Measurements from ENCODE around the gene PHPT1. TPM values are rescaled to one million over a fixed set of nuclear protein-coding genes. Genes with fewer than 3 reads are reported as not detected.
"Not testable (repeated sequence)": the region's sequence is repeated elsewhere in the genome, so short reads cannot be mapped to it uniquely, and the experiment has no call there.

PHPT1 gene
- total RNA-seq, 2 donors from 2014 or later: 71.5 to 108 TPM

DNA sequence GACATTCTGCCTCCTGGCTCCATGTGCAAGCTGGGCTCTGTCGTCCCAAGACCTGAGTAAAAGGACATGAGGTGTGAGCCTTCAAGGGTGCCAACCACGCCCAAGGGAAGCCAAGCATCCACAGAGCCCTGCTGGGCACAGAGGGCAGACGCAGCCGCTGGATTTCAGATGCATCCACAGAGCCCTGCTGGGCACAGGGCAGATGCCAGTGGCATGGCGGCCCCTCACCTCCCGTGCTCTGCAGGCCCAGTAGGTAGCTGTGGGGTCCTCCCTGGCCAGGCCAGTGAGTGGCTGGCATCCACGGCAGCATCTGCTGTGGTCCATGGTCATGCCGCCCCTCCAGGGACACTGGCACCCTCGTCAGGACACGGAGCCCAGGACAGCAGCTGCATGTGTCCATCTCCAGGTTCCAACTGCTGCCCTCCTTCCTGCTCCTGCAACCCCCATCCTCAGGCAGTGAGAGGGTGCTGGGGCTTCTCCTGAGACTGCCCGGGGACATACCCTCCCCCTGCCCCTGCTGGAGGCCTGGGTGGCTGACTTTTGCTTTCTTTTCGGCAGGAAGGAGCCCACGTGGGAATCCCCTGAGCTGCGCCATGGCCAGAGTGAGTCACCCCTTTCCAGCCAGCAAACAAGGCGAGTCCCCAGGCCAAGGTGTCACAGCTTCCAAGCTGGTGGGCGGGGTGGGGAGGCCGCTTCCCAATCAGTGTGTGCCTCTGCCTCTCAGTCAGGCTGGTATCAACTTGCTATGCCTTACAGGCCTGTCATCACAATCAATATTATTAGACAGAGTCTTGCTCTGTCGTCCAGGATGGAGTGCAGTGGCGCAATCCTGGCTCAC, 33.1 kb downstream of the PHPT1 start:
- Mint-ChIP-seq H3K4me3 (peak overlapping the region; percentile 78), H3K27me3 (no peaks in the 10 kb centered on the region), H3K9me3 (no peaks in the 10 kb centered on the region), H3K27ac (peak overlapping the region; percentile 87 to 97), H3K36me3 (no peaks in the 10 kb centered on the region), H3K4me1 (ENCODE audit: low read depth in 2 of 2) (peaks cover 19 to 35% of the 10 kb centered on the region in 2 donors)
- peak; percentile 68 to 80 for ATAC-seq
- DNase-seq (ENCODE audit: low spot score): peak; percentile 95

DNA sequence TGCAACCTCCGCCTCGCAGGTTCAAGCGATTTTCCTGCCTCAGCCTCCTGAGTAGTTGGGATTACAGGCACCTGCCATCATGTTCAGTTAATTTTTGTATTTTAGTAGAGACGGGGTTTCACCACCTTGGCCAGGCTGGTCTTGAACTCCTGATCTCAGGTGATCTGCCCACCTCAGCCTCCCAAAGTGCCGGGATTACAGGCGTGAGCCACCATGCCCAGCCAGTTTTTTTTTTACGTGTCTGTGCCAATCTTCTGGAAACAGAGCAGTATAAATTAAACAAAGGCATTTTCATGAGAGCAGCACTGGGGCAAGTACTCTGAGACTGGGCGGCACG, 33.7 kb downstream of the PHPT1 start:
- peaks cover 20 to 38% of the 10 kb centered on the region in 2 donors for H3K4me1 Mint-ChIP-seq (ENCODE audit: low read depth in 2 of 2)
- H3K9me3 Mint-ChIP-seq; H3K27me3 Mint-ChIP-seq; ATAC-seq; H3K36me3 Mint-ChIP-seq; DNase-seq (ENCODE audit: low spot score): not testable (repeated sequence)
- peak overlapping the region; percentile 87 to 97 for H3K27ac Mint-ChIP-seq
- H3K4me3 Mint-ChIP-seq: peak overlapping the region; percentile 78

DNA sequence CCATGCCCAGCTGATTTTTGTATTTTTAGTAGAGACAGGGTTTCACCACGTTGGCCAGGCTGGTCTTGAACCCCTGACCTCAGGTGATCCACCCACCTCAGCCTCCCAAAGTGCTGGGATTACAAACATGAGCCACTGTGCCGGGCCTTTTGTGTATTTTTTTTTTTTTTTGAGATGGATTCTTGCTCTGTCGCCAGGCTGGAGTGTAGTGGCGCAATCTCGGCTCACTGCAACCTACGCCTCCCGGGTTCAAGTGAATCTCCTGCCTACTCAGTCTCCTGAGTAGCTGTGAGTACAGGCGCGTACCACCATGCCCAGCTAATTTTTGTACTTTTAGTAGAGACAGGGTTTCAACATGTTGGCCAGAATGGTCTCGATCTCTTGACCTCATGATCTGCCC, 34.5 kb downstream of the PHPT1 start:
- not testable (repeated sequence) for DNase-seq (ENCODE audit: low spot score); H3K9me3 Mint-ChIP-seq; H3K36me3 Mint-ChIP-seq; H3K27me3 Mint-ChIP-seq; ATAC-seq
- Mint-ChIP-seq H3K4me1 (ENCODE audit: low read depth in 2 of 2) (peaks cover 20 to 41% of the 10 kb centered on the region in 2 donors), H3K27ac (peak overlapping the region in 1 of 2 donors; percentile 97), H3K4me3 (peak overlapping the region; percentile 78)

DNA sequence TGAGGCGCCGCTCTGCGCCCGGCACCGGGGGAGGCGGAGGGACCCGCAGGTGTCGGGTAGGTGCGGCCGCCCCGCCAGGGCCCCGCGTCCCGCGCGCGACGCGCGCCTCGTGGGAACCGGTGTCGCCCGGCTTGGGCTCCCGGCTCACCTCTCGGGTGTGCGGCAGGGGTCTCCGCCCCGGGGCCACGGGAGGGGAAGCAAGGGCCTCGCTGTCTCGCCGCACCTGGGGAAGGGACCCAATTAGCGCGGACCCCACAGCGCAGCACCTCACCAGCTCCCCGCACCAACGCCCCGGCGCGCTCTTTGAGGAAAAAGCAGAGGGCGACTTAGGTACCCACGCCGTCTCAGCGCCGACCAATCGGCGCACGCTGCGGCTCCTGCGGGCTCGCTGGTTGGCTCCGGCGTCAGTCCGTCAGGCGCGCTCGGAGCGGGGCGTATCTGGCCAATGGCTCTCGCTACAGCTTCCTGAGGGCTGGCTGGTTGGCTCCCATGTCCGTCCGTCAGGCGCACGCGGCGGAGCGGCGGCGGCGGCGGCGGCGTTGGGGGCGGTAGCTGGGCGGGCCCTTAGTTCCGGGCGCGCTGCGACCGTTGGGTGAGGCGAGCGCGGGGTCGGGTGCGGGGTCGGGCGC, 36.9 kb downstream of the PHPT1 start, which contains the start of gene TRAF2:
Gene TRAF2 (plus strand): TSS at position 567 of the 629 bp plus-strand sequence. CDS start 12,225 bp downstream, outside the sequence.
- Mint-ChIP-seq H3K4me1 (ENCODE audit: low read depth in 2 of 2) (peaks cover 15 to 33% of the 10 kb centered on the region in 2 donors), H3K36me3 (no peaks in the 10 kb centered on the region), H3K4me3 (peak within 1 kb of the TSS; percentile 96), H3K27ac (peak within 1 kb of the TSS; percentile 84 to 85), H3K9me3 (no peaks in the 10 kb centered on the region), H3K27me3 (no peaks in the 10 kb centered on the region)
- peak; percentile 90 for ATAC-seq
- DNase-seq (ENCODE audit: low spot score): peak; percentile 99

DNA sequence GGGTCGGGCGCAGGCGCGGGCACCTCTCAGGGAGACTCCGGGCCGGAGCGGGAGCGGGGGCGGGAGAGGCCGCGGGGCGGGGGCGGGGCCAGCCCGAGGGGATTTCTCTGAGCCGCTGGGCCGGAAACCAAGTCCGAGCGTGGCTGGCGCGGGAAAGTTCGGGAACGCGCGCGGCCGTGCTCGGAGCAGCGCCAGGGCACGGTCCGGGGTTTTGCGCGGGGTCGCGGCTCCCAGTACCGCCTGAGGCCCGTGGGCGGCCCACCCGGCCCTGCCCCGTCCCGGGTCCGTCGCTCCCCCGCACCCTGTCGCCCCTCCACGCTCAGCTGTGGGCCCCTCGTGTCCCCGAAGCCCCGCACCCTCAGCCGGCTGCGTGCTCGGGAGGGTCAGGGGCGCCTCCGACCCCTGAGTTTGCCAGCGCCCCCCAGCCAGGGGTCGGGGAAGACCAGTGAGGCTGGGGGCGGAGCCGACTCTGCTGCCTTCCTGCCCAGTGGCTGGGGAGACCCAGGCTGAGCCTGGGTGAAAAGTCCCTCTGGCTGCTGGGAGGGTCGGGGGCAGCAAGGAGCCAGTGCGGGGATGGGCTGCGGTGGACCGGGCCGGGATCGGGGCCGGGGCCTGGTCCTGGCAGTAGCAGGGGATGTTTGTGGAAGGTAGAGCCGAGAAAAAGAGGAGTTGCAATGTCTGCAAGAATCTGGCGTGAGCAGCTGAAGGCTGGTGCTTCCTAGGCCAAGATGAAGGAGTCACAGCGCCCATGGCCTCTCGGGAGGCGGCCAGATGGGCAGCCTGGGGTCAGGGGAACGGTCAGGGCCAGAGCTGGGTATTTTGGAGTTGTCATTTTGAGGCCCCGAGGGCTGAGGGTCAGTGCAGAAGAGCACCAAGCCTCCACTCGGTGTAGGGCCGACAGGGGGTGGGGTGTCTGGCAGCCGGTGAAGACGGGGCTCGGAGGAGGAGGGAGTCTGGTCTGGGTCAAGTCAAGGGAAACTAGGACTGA, 37.7 kb downstream of the PHPT1 start:
- H3K9me3 Mint-ChIP-seq: no peaks in the 10 kb centered on the region
- DNase-seq (ENCODE audit: low spot score) (peak; percentile 75), ATAC-seq (peak in 1 of 2 donors; percentile 18)
- peaks cover 6 to 25% of the 10 kb centered on the region in 2 donors for H3K4me1 Mint-ChIP-seq (ENCODE audit: low read depth in 2 of 2)
- peak overlapping the region; percentile 96 for H3K4me3 Mint-ChIP-seq
- no peaks in the 10 kb centered on the region for H3K27me3 Mint-ChIP-seq
- peak overlapping the region; percentile 84 to 85 for H3K27ac Mint-ChIP-seq
- H3K36me3 Mint-ChIP-seq: no peaks in the 10 kb centered on the region

DNA sequence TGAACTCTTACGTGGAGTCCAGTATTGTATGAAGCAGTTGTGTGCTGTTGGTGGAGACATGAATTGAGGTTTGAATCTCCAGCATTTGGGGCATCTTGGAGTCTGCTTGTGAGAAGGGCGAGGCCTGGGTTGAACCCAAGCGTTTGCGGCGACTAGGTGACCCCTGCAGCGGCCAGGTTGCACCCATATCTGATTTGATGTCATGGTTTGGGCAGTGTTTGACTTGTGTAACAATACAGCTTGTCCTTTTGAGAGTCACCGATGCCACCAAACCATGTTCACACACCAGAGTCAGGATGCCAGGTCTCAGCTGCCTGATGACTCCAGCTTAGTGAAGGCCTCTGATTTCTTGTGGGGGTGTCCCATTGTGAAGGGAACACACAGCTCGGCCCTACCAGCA, 39.2 kb downstream of the PHPT1 start:
- H3K36me3 Mint-ChIP-seq: no peaks in the 10 kb centered on the region
- no peaks in the 10 kb centered on the region for H3K9me3 Mint-ChIP-seq
- H3K27me3 Mint-ChIP-seq: no peaks in the 10 kb centered on the region
- ATAC-seq (no peak), DNase-seq (ENCODE audit: low spot score) (no peak)
- peaks cover 5 to 15% of the 10 kb centered on the region in 2 donors for H3K4me1 Mint-ChIP-seq (ENCODE audit: low read depth in 2 of 2)
- H3K27ac Mint-ChIP-seq: peak overlapping the region in 1 of 2 donors; percentile 25
- no peak overlapping the region for H3K4me3 Mint-ChIP-seq

DNA sequence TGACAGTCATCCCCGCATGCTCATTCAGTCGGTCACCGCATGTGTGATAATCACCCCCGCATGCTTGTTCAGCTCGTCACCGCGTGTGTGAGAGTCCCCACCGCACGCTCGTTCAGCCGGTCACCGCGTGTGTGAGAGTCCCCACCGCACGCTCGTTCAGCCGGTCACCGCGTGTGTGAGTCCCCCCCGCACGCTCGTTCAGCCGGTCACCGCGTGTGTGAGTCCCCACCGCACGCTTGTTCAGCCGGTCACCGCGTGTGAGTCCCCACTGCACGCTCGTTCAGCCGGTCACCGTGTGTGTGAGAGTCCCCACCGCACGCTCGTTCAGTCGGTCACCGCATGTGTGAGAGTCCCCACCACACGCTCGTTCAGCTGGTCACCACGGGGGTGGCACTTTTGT, 40.6 kb downstream of the PHPT1 start:
- H3K27ac Mint-ChIP-seq: no peak overlapping the region
- ATAC-seq: no peak

DNA sequence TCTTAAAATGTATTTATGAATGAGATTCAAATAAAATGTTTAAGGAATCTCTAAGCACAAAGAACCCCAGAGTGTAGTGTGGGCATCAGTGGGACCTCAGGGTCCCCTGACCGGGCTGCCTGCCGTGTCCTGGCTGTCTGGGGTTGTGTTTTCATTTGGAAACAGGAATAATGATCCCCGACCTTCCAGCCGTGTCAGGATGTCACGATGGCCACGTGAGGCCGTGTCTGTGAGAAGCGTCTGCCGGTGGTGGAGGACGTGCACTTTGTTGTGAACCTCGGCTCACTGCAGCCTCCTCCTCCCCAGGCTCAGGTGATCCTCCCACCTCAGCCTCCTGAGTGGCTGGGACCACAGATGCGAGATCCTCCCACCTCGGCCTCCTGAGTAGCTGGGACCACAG, 41.5 kb downstream of the PHPT1 start:
- DNase-seq (ENCODE audit: low spot score): no peak
- Mint-ChIP-seq H3K27me3 (no peaks in the 10 kb centered on the region), H3K9me3 (no peaks in the 10 kb centered on the region), H3K4me1 (ENCODE audit: low read depth in 2 of 2) (peaks cover 15 to 22% of the 10 kb centered on the region in 2 donors), H3K27ac (no peak overlapping the region), H3K4me3 (no peak overlapping the region), H3K36me3 (peaks cover 5% of the 10 kb centered on the region)
- no peak for ATAC-seq

More for the DNA sequence above, 40.6 kb downstream of the PHPT1 start:
- Mint-ChIP-seq H3K36me3 (peaks cover 5% of the 10 kb centered on the region), H3K9me3 (no peaks in the 10 kb centered on the region), H3K27me3 (no peaks in the 10 kb centered on the region), H3K4me1 (ENCODE audit: low read depth in 2 of 2) (peaks cover 15 to 20% of the 10 kb centered on the region in 2 donors), H3K4me3 (no peak overlapping the region)
- no peak for DNase-seq (ENCODE audit: low spot score)

DNA sequence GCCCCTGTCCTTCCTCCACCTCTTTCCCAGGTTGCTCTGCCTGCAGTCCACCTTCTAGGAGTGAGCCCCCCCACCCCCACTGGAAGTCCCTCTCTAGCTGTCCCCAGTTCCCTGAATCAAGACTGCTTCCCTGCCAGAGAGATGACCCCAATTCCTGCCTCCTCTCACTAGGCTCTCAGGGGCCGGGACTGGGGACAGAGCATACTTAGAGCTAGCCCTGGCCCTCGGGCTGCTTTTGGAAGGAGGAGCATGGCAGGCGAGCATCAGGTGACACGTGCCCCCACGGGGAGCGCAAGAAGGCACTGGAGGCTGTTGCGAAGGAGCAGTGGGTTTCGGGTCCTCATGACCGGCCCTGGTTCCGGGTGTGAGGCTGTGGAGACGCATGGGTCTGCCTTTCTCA, 46.8 kb downstream of the PHPT1 start:
- Mint-ChIP-seq H3K4me1 (ENCODE audit: low read depth in 2 of 2) (peaks cover 16 to 25% of the 10 kb centered on the region in 2 donors), H3K36me3 (peaks cover 5% of the 10 kb centered on the region), H3K27me3 (no peaks in the 10 kb centered on the region), H3K4me3 (no peak overlapping the region), H3K27ac (peak overlapping the region in 1 of 2 donors; percentile 17), H3K9me3 (no peaks in the 10 kb centered on the region)
- DNase-seq (ENCODE audit: low spot score) (no peak), ATAC-seq (no peak)

DNA sequence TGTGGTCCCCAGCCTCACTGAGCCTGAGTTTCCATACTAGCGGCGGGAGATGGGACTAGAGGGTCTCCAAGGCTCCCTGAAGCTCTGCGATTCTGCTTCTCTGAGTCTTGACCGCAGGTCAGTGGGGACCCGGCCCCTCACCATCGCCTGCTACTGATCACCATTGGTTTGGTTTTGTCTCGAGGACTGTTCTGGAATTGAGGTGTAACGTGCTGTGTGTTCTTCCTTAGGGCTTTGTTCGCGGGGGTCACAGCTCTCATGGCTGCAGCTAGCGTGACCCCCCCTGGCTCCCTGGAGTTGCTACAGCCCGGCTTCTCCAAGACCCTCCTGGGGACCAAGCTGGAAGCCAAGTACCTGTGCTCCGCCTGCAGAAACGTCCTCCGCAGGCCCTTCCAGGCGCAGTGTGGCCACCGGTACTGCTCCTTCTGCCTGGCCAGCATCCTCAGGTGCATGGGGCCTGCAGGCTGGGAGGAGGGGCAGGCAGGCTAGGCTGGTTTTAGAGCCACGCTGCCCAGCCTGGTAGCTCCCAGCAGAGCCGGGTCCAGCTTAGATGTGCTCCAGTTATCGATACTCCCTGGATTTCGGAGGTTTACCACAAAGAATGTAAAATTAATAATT, 49.4 kb downstream of the PHPT1 start:
- Mint-ChIP-seq H3K27ac (no peak overlapping the region), H3K4me1 (ENCODE audit: low read depth in 2 of 2) (peaks cover 38 to 41% of the 10 kb centered on the region in 2 donors), H3K9me3 (no peaks in the 10 kb centered on the region), H3K27me3 (no peaks in the 10 kb centered on the region), H3K4me3 (no peak overlapping the region), H3K36me3 (peaks cover 5% of the 10 kb centered on the region)
- no peak for ATAC-seq
- no peak for DNase-seq (ENCODE audit: low spot score)

DNA sequence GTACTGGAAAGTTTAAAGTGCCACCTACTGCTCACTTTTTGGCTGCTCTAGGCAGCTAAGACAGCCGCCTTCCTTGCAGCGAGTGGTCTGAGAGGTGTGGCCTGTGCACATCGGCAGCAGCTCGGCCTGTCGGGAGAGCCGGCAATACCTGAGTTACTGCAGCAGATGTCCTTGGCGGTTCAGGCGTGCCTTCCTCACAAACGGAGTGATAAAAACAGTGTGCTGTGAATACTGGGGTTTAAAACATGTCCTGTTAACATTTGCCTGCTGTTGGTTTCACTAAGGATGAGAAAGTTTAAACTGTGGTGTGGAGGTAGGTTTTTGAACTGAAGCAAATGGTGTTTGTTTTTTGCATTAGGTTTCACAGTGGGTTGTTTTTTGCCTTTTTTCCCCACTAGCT, 50.0 kb downstream of the PHPT1 start:
- H3K36me3 Mint-ChIP-seq: peaks cover 5% of the 10 kb centered on the region
- H3K9me3 Mint-ChIP-seq: no peaks in the 10 kb centered on the region
- H3K27ac Mint-ChIP-seq: peak overlapping the region in 1 of 2 donors; percentile 86
- ATAC-seq (no peak), DNase-seq (ENCODE audit: low spot score) (no peak)
- H3K4me1 Mint-ChIP-seq (ENCODE audit: low read depth in 2 of 2): peaks cover 36 to 39% of the 10 kb centered on the region in 2 donors
- no peak overlapping the region for H3K4me3 Mint-ChIP-seq
- no peaks in the 10 kb centered on the region for H3K27me3 Mint-ChIP-seq

DNA sequence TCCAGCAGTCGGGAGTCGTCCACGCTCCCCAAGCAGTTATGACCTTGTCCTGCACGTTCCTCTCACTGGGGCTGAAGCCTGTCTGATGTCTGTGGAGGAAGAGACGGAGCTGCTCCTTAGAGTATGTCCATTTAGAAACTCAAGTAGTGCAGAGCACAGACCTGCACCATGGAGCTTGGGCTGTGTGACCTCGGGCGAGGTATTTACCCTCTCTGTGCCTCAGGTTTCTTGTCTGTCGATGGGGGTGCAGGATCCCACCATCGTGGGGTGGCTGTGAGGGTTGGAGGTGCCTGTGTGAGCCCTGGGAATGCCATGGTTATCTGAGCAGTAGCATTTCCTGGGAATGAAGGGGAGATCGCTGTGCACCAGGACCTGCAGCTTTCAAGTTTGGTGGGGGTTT, 51.3 kb downstream of the PHPT1 start:
- no peak overlapping the region for H3K4me3 Mint-ChIP-seq
- no peaks in the 10 kb centered on the region for H3K36me3 Mint-ChIP-seq
- peaks cover 29 to 33% of the 10 kb centered on the region in 2 donors for H3K4me1 Mint-ChIP-seq (ENCODE audit: low read depth in 2 of 2)

More for the DNA sequence above, 51.3 kb downstream of the PHPT1 start:
- ATAC-seq (no peak), DNase-seq (ENCODE audit: low spot score) (no peak)
- no peaks in the 10 kb centered on the region for H3K9me3 Mint-ChIP-seq
- peak overlapping the region; percentile 86 to 92 for H3K27ac Mint-ChIP-seq
- H3K27me3 Mint-ChIP-seq: no peaks in the 10 kb centered on the region

Measured in natural killer cell treated with Interleukin-12 subunit alpha and Interleukin-12 subunit beta and Interleukin-15 and Interleukin-18, amount 100 ng/mL, for 72 hours (primary cell).